Stimulated activated CD4-positive, alpha-beta T cell treated with anti-CD3 and anti-CD28 coated beads, Interleukin-12 subunit alpha, Interleukin-12 subunit beta, amount 100 ng/mL, for 48 hours (primary cell): ENCODE data around the gene VASP.

Experiments
- DNase-seq, 3 donors: peaks; one replicate each; pipeline ENCODE4 v3.0.0-alpha.2; 2020; ENCODE audit warnings: low read depth in 2 of 3, low spot score in 1 of 3

Gene VASP

GRCh38 chr19:45473682-45474605 lies 33.3 kb upstream of the VASP start:
- no peak for DNase-seq

DNA sequence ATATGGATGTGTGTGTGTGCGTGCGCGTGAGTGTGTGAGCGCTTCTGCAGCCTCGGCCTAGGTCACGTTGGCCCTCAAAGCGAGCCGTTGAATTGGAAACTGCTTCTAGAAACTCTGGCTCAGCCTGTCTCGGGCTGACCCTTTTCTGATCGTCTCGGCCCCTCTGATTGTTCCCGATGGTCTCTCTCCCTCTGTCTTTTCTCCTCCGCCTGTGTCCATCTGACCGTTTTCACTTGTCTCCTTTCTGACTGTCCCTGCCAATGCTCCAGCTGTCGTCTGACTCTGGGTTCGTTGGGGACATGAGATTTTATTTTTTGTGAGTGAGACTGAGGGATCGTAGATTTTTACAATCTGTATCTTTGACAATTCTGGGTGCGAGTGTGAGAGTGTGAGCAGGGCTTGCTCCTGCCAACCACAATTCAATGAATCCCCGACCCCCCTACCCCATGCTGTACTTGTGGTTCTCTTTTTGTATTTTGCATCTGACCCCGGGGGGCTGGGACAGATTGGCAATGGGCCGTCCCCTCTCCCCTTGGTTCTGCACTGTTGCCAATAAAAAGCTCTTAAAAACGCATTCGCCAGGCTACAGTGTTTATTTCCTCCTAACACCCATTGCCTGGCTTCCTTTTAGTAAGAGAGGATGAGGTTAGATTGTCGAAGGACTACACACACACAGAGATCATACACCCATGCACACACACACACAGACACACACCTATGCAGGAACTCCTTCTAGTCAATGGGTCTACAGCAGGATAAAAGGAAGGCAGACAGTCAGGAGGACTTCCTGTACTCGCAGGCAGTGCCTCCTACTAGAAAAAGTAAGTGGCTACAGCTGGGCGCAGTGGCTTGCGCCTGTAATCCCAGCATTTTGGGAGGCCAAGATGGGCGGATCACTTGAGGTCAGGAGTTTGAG lies 32.4 kb upstream of the VASP start:
- DNase-seq, result no peak

DNA sequence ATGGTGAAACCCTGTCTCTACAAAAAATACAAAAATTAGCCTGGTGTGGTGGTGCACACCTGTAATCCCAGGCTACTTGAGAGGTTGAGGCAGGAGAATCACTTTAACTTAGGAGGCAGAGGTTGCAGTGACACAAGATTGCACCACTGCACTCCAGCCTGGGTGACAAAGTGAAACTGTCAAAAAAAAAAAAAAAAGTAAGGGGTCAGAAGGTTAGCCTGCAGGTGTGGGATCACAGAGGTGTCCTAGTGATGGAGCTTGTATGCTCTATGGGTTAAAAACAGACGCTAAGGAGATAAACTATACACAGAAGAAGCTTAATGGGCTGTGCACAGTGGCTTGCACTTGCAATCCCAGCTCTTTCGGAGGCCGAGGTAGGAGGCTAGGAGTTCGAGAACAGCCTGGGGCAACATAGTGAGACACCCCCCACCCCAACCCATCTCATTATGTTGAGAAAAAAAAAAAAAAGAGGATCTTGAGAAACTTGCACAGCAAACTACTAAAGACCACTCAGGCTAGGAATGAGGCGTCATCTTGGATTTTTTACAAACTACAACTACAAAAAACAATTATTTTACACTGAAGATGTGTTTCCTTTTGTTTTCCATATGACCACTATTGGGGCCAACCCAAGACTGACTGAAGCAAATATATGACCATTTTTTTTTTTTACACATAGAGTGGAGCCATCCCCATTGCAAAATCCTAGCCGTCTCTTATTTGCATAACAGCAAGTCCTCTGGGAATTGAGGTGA lies 31.6 kb upstream of the VASP start:
- DNase-seq, result no peak

DNA sequence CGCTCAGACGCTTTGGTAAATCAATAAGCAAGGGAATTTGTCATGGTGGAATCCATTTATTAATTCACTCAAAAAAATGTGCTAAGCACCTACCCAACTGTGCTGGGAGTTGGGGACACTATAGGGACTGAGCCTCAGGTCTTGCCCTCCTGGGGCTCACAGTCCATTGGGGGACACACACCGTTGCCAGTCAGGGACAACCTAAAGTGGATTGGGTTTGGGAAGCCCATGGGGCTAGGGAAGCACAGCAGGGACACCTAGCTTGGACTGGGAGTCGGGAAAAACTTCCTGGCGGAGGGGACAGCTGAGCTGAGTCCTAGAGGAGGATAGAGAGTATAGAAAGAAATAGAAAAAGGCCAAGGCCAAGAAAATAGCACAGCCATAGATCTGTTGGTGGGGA lies 31.0 kb upstream of the VASP start:
- no peak for DNase-seq

DNA sequence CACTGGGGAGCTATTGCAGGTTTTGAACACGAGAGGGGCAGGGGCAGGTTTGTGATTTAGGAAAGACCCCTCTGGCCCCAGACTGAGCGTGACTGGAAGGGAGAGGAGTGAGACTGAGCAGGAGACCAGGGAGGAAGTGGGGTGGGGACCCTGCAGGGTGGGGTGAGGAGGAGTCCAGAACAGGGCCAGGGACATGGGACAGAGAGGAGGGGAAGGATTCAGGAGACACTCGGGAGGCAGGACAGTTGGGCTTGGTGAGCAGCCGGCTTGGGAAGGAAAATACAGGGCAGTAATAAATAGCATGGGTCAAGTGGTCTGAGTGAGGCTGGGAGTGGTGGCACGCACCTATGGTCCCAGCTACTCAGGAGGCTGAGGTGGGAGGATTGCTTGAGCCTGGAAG lies 30.1 kb upstream of the VASP start:
- DNase-seq, result no peak

DNA sequence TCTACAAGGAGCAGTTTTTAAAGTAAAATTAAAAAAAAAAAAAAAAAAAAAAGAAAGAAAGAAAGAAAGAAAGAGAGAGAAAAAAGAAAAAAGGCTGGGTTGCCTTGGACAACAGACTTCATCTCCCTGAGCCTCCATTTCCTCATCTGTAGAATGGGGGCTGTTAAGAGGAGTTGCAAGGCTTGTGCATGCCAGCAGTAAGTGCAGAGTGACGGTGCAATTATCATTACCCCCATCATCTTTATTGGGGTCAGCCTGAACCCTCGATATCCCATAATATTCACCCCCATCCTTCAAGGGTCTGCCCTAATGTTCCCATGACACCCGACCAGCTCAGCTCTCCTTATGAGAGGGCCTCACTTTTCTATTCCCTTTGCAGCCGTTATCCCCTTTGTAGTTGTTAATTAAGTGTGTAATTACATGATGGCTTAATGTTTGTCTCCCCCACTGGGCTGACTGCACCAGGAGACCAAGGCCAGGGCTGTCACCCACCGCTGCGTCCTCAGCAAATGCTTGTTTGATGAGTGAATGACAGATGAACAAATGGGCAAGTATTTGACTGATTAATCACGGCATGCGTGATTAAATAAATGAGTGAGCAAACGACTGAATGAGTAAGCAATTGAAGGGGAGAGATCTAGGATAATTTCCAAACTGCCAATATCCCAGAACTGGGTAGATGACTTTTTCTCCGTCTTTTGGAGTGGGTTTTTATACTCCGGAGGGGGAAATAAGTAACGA lies 29.4 kb upstream of the VASP start:
- no peak for DNase-seq

GRCh38 chr19:45478454-45479238 lies 28.6 kb upstream of the VASP start:
- DNase-seq, result peak; percentile 88 to 97 (median 90)

DNA sequence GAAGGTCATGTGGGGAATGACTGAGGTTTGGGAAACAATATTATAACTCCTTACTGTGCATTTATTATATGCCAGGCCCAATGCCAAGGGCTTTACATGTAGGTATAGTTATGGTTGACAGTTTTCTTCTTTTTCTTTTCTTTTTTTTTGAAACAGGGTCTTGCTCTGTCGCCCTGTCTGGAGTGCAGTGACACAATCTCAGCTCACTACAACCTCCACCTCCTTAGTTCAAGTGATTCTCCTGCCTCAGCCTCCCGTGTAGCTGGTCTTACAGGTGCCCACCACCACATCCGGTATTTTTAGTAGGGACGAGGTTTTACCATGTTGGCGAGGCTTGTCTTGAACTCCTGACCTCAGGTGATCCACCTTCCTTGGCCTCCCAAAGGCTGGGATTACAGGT lies 24.2 kb upstream of the VASP start:
- no peak for DNase-seq

GRCh38 chr19:45484273-45484945 lies 22.9 kb upstream of the VASP start:
- no peak for DNase-seq

GRCh38 chr19:45485305-45486077 lies 21.8 kb upstream of the VASP start:
- DNase-seq, result peak; percentile 96 to 99 (median 98)

DNA sequence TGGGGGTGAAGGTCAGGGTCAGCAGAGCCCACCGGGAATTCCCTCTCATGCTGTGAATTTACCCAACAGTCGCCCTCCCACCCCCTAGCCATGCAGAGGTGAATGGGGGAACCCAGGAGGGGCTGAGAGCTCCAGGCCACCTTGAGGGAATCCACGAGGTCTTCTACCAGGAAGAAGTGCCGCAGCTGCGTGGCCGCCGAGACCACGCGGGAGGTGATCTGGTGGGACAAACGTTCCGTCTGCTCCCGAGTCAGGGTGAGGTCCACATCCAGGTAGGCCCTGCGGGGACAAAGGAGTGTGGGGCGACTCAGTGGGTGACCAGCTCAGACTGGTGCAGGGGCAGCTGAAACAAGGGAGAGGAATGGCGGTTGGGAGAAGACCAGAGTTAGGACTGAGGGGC lies 18.6 kb upstream of the VASP start:
- no peak for DNase-seq

GRCh38 chr19:45489216-45489855 lies 17.9 kb upstream of the VASP start:
- no peak for DNase-seq

DNA sequence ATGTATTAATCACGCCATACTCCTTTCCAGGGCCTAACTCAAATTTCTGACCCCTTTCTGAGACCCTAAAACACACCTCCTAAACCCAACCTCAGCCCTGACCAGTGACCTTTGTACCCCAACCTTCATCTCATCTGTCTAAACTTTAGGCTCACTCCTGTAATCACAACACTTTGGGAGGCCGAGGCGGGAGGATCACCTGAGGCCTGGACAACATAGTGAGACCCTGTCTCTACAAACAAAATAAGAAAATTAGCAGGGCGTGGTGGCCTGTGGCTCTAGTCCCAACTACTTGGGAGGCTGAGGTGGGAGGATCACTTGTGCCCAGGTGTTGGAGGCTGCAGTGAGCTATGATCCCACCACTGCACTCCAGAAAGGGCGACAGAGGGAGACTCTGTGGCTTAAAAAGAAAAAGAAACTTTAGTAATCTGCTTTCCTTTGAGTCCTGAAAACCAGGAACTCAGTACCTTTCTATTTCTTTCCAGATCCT lies 15.1 kb upstream of the VASP start:
- DNase-seq, result no peak

- no peak for DNase-seq
Observed at GRCh38 chr19:45492627-45493470, 14.4 kb upstream of the VASP start.

DNA sequence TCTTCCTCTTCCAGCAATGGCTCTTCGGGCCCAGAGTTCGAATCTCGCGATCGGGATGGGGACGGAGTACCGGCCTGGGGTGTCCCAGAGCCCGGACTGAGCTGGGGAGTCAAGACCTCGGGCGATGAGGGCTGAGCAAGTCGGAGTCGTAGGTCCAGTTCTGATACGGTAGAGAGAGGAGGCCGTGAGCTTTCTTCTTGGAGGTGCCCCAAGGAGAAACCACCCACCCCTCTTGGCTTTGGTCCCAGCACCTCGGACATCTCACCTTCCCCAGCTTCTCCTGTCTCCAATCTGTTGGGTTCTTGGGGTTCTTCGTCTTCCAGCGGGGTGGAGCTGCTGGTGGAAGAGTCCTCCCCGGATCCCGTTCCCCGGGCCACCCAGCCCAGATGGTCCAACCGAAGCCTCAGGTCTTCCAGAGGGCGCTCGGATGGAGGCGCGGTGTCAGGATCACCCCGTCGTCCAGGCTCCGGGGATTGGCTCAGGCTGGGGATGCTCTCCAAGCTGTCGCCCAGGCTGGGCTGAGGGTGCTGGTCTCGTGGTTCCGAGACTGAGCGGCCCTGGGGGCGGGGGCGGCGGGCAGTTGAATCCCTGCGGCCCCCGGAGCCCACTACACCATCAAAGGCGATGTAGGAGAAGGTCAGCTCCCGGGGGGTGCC lies 12.9 kb upstream of the VASP start:
- no peak for DNase-seq

DNA sequence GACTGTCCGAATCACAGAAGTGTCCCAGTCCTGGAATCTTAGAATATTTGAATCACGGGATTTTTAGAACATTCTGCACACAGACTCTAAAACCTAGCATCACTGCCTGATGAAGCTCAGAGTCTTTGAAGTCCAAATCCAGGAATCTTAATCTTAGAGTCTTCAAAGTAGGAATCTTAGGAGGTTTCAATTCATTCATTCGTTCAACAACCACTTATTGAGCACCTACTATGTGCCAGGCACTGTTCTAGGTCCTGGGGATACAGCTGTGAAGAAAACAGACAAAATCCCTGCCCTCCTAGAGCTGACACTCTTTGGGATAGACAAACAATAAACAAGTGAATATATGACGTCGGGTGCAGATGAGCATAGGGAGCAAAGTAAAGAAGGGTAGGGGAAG lies 12.1 kb upstream of the VASP start:
- no peak for DNase-seq
